CD8-positive, alpha-beta memory T cell (primary cell): Measurements from ENCODE around the gene PDGFB. TPM values are rescaled to one million over a fixed set of nuclear protein-coding genes. Genes with fewer than 3 reads are reported as not detected.

Source experiments
- CTCF ChIA-PET: fragments of 350-600 bp; sonication (Branson Sonifier 250); formaldehyde crosslinking; loops from one replicate; lab custom pipeline; 2021; ENCODE audit warnings: antibody characterized with exemption; lab: Charles Lee
- POLR2A ChIA-PET: fragments of 350-600 bp; sonication (Branson Sonifier 250); formaldehyde crosslinking; loops from one replicate; lab custom pipeline; 2021; ENCODE audit warnings: antibody characterized with exemption; lab: Charles Lee
- DNase-seq, 5 donors: peaks; one replicate each; pipeline versions ENCODE4 v3.0.0 to v3.0.0-alpha.2; 2020 to 2022; ENCODE audit warnings: mixed read lengths in 1 of 5
- H3K27ac ChIP-seq: one replicate; pipeline ENCODE4 v1.7.0; 2013; ENCODE audit warnings: low read depth, mild to moderate bottlenecking, low read length, moderate library complexity
- H3K27me3 ChIP-seq: 2 replicates; pipeline ENCODE4 v1.7.0; 2013; ENCODE audit warnings: low read length, mild to moderate bottlenecking; ENCODE audit not compliant: insufficient read depth, poor library complexity, severe bottlenecking
- H3K36me3 ChIP-seq: 2 replicates; pipeline ENCODE4 v1.7.0; 2013; ENCODE audit warnings: mild to moderate bottlenecking, low read length, moderate library complexity; ENCODE audit not compliant: insufficient read depth
- H3K4me1 ChIP-seq: 2 replicates; pipeline ENCODE4 v1.7.0; 2013; ENCODE audit warnings: mild to moderate bottlenecking, low read length, moderate library complexity; ENCODE audit not compliant: insufficient read depth
- H3K4me3 ChIP-seq: 2 replicates; pipeline ENCODE4 v1.7.0; 2013; ENCODE audit warnings: mild to moderate bottlenecking, low read length
- H3K9me3 ChIP-seq: 2 replicates; pipeline ENCODE4 v1.7.0; 2013; ENCODE audit warnings: mild to moderate bottlenecking, low read length
- H3K27ac Mint-ChIP-seq, 8 donors: one replicate each; pipeline ENCODE4 v1.8.0; 2020 to 2021; ENCODE audit warnings: mixed read lengths in 8 of 8, mild to moderate bottlenecking in 6 of 8, inconsistent platforms in 3 of 8, moderate library complexity in 3 of 8
- H3K27me3 Mint-ChIP-seq, 2 donors: one replicate each; pipeline ENCODE4 v1.8.0; 2020 to 2021; ENCODE audit warnings: mixed read lengths in 2 of 2, mild to moderate bottlenecking in 1 of 2, moderate library complexity in 1 of 2
- H3K36me3 Mint-ChIP-seq, 3 donors: one replicate each; pipeline ENCODE4 v1.8.0; 2020 to 2021; ENCODE audit warnings: mixed read lengths in 3 of 3, inconsistent platforms in 1 of 3, mild to moderate bottlenecking in 1 of 3
- H3K4me1 Mint-ChIP-seq, 3 donors: one replicate each; pipeline ENCODE4 v1.8.0; 2020 to 2021; ENCODE audit warnings: mixed read lengths in 3 of 3, inconsistent platforms in 1 of 3, mild to moderate bottlenecking in 1 of 3
- H3K4me3 Mint-ChIP-seq, 7 donors: one replicate each; pipeline ENCODE4 v1.8.0; 2020 to 2021; ENCODE audit warnings: mixed read lengths in 7 of 7, mild to moderate bottlenecking in 6 of 7, moderate library complexity in 4 of 7, inconsistent platforms in 2 of 7
- H3K9me3 Mint-ChIP-seq, 5 donors: one replicate each; pipeline ENCODE4 v1.8.0; 2020 to 2022; ENCODE audit warnings: mixed read lengths in 5 of 5, mild to moderate bottlenecking in 3 of 5, moderate library complexity in 2 of 5, inconsistent platforms in 1 of 5
- polyA plus RNA-seq: library from polyadenylated mRNA; unstranded; fragments of 300-500 nt; fragmentation: Illumina TruSeq; gene quantifications from one replicate; pipeline ENCODE4 v1.2.3, GENCODE V29; 2021
- total RNA-seq, 2 experiments: library from RNA; stranded (reverse); gene quantifications; one replicate each; pipeline ENCODE4 v1.2.3, GENCODE V29; 2021

PDGFB gene
- total and polyA plus RNA-seq, 3 experiments from 2014 or later = 2.3 to 18.2 (median 3.0) TPM

DNA sequence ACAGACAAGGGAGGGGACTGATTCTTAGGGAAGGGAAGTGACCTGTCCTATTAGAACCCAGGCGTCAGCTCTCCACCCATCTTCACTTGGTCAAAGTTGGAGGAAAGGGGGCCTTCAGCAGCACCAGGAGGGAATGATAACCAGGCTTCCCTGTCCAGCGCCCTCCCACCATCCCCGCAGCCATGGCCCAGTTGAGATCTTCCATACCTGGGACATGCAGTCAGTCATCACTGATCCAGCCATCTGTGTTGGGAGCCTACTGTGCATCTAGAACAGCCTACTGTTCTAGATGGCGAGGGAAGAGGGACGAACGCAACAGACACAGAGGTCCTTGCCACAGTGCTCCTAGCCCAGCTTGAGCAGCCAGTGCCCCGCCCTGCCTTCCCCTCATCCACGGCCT lies 40.6 kb downstream of the PDGFB start:
- ChIA-PET CTCF (interaction anchor here (5.1 kb wide), 1 partner anchor 34 kb away, joined by 29 read pairs; no protein-coding TSS in a partner anchor), POLR2A (no interaction called here)
- Mint-ChIP-seq H3K4me3 (no peak overlapping the region), H3K27me3 (peaks cover 0 to 7% of the 10 kb centered on the region in 2 donors), H3K36me3 (no peaks in the 10 kb centered on the region), H3K4me1 (peaks cover 36 to 50% (median 41%) of the 10 kb centered on the region in 3 donors), H3K27ac (peak overlapping the region in 4 of 8 donors; percentile 26 to 83 (median 46)), H3K9me3 (no peaks in the 10 kb centered on the region)
- no peaks in the 10 kb centered on the region for H3K36me3 ChIP-seq
- H3K27me3 ChIP-seq = no peaks in the 10 kb centered on the region
- DNase-seq = no peak
- H3K9me3 ChIP-seq = no peaks in the 10 kb centered on the region
- no peak overlapping the region for H3K27ac ChIP-seq
- H3K4me3 ChIP-seq = no peak overlapping the region
- H3K4me1 ChIP-seq = no peaks in the 10 kb centered on the region

DNA sequence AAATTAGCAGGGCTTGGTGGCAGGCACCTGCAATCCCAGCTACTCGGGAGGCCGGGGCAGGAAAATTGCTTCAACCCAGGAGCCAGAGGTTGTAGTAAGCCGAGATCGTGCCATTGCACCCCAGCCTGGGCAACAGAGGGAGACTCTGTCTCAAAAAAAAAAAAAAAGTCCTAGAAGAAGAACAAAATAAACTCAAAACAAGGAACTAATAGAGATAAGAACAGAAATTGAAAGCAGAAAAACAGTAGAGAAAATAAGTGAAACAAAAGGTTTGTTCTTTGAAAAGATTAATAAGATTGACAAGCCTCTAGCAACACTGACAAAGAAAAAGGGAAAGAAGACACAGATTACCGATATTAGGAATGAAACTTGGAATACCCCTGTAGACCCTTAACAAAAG lies 47.2 kb downstream of the PDGFB start:
- H3K27me3 Mint-ChIP-seq = peaks cover 0 to 2% of the 10 kb centered on the region in 2 donors
- peak overlapping the region in 1 of 8 donors; percentile 35 for H3K27ac Mint-ChIP-seq
- H3K9me3 Mint-ChIP-seq = peaks cover 0 to 14% (median 4%) of the 10 kb centered on the region in 5 donors
- no peak for DNase-seq
- ChIA-PET CTCF (no interaction called here), POLR2A (no interaction called here)
- H3K4me1 Mint-ChIP-seq = peaks cover 0 to 5% (median 4%) of the 10 kb centered on the region in 3 donors
- H3K27me3 ChIP-seq = no peaks in the 10 kb centered on the region
- H3K9me3 ChIP-seq = no peaks in the 10 kb centered on the region
- peaks cover 0 to 12% (median 0%) of the 10 kb centered on the region in 3 donors for H3K36me3 Mint-ChIP-seq
- H3K4me3 ChIP-seq = no peak overlapping the region
- H3K4me1 ChIP-seq = no peaks in the 10 kb centered on the region
- H3K27ac ChIP-seq = no peak overlapping the region
- H3K4me3 Mint-ChIP-seq = no peak overlapping the region
- H3K36me3 ChIP-seq = no peaks in the 10 kb centered on the region

DNA sequence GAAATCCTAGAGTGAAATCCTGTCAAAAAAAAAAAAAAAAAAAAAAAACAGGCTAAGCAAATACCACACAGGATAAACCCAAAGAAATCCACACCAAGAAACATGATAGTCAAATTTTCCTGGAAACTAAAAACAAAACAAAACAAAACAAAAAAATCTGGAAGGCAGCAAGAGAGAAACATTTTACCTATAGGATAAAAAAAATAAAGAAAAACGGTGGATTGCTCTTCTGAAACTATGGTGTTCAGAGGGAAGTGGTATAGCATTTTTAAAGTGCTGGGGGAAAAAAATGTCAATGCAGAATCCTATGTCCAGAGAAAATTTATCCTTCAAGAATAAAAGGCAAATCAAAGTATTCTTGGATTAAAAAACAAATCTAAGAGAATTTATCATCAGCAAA lies 50.7 kb downstream of the PDGFB start:
- no peak for DNase-seq
- Mint-ChIP-seq H3K27me3 (peaks cover 0 to 5% of the 10 kb centered on the region in 2 donors), H3K36me3 (peaks cover 0 to 12% (median 0%) of the 10 kb centered on the region in 3 donors), H3K9me3 (peaks cover 0 to 14% (median 4%) of the 10 kb centered on the region in 5 donors), H3K4me3 (no peak overlapping the region), H3K4me1 (peaks cover 0 to 5% (median 4%) of the 10 kb centered on the region in 3 donors), H3K27ac (no peak overlapping the region)
- ChIA-PET POLR2A (interaction anchor here (0.6 kb wide), 1 partner anchor 325 kb away, joined by 3 read pairs; no protein-coding TSS in a partner anchor), CTCF (interaction anchor here (3.1 kb wide), 1 partner anchor 23 kb away, joined by 10 read pairs; no protein-coding TSS in a partner anchor)
- Histone ChIP-seq H3K4me3 (no peak overlapping the region), H3K36me3 (no peaks in the 10 kb centered on the region), H3K4me1 (no peaks in the 10 kb centered on the region), H3K9me3 (no peaks in the 10 kb centered on the region), H3K27me3 (no peaks in the 10 kb centered on the region), H3K27ac (no peak overlapping the region)

- peaks cover 3 to 5% (median 3%) of the 10 kb centered on the region in 3 donors for H3K4me1 Mint-ChIP-seq
- H3K9me3 Mint-ChIP-seq = peaks cover 0 to 5% (median 0%) of the 10 kb centered on the region in 5 donors
- Histone ChIP-seq H3K4me1 (no peaks in the 10 kb centered on the region), H3K4me3 (no peak overlapping the region), H3K9me3 (no peaks in the 10 kb centered on the region), H3K36me3 (no peaks in the 10 kb centered on the region), H3K27ac (no peak overlapping the region), H3K27me3 (no peaks in the 10 kb centered on the region)
- peaks cover 0 to 4% (median 0%) of the 10 kb centered on the region in 3 donors for H3K36me3 Mint-ChIP-seq
- H3K27ac Mint-ChIP-seq = peak overlapping the region in 1 of 8 donors; percentile 50
- no peak for DNase-seq
- POLR2A ChIA-PET = no interaction called here
- H3K4me3 Mint-ChIP-seq = no peak overlapping the region
- H3K27me3 Mint-ChIP-seq = peaks cover 0 to 4% of the 10 kb centered on the region in 2 donors
- CTCF ChIA-PET = no interaction called here
These were observed 56.0 kb downstream of the PDGFB start for GRCh38 chr22:39188809-39189208.

DNA sequence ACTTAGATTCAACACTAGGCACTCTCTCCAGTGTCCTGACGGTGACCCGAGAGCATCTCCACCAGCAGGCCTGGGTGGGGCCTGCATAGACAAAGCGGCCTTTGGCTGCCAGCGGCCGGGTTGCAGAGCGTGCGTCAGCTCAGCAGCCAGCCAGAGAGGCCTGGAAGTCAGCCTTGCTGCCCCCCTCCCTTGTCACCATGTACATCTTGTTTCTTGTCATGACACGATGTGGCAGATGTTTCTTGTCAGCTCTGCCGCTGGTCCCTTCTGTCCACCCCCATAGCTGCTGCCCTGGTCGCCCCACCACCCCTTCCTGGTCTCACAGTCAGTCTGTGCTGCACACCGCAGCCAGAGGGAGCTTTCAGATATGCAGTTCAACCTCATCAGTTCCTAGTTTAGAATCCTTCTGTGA lies 59.2 kb downstream of the PDGFB start:
- ChIA-PET POLR2A (no interaction called here), CTCF (interaction anchor here (1.0 kb wide), 1 partner anchor 14 kb away, joined by 3 read pairs; no protein-coding TSS in a partner anchor)
- H3K9me3 ChIP-seq = no peaks in the 10 kb centered on the region
- Mint-ChIP-seq H3K9me3 (no peaks in the 10 kb centered on the region), H3K27ac (peak overlapping the region in 1 of 8 donors; percentile 59), H3K27me3 (peaks cover 0 to 4% of the 10 kb centered on the region in 2 donors), H3K4me3 (no peak overlapping the region), H3K4me1 (peaks cover 3 to 5% (median 5%) of the 10 kb centered on the region in 3 donors), H3K36me3 (peaks cover 0 to 6% (median 1%) of the 10 kb centered on the region in 3 donors)
- DNase-seq = no peak
- H3K27me3 ChIP-seq = no peaks in the 10 kb centered on the region
- no peak overlapping the region for H3K4me3 ChIP-seq
- H3K4me1 ChIP-seq = no peaks in the 10 kb centered on the region
- no peak overlapping the region for H3K27ac ChIP-seq
- no peaks in the 10 kb centered on the region for H3K36me3 ChIP-seq

DNA sequence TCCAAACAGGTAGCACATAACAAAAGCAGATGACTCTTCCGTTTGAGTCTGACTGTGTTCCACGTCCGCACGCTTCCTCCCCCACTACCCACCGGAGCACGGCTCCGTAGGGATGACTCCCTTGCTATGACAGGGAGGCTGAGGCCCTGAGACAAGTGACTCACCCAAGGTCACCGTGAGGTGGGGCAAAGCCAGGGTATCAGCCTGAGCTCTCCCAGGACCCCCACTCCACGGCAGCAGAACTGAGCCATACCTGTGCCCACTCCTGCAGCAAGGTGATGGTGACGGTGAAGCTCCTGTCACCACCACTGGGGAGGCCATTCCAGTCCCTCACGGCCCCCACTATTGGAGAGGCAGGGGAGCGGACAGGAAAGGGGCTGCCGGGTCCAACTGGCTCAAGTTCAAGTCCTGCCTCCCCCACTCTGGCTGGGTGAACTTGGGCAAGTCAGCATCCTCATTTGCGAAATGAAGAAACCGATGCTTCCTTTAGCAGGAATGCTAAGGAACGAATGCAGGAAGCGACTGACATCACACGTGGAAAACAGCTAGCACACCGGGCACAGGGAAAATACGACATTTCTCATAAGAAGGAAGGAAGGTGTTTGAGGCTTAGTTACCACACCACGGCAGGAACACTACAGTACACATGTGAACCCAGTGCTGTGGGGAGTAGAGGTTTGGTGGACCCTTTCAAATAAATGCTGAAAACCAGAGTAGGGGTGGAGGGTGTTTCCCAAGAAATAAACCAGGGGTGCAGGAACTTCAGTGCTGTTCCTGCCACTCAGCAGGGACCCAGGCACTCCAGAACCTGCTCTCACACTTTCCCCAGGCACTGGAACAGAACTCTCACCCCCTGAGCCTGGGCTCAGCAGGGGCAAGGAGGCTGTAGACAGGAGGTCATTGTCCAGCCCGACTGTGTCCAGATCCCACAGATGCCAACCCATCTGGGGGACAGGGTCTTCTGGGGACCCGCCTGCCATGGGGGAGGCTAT lies 59.9 kb downstream of the PDGFB start:
- CTCF ChIA-PET = interaction anchor here (1.0 to 1.6 kb wide), 2 partner anchors 13 to 122 kb away, joined by 3 to 4 read pairs; no protein-coding TSS in a partner anchor
- H3K27ac Mint-ChIP-seq = peak overlapping the region in 1 of 8 donors; percentile 91
- DNase-seq = no peak
- H3K4me3 Mint-ChIP-seq = no peak overlapping the region
- peaks cover 0 to 6% (median 1%) of the 10 kb centered on the region in 3 donors for H3K36me3 Mint-ChIP-seq
- Histone ChIP-seq H3K27ac (no peak overlapping the region), H3K36me3 (no peaks in the 10 kb centered on the region), H3K27me3 (no peaks in the 10 kb centered on the region), H3K4me1 (no peaks in the 10 kb centered on the region), H3K9me3 (no peaks in the 10 kb centered on the region), H3K4me3 (no peak overlapping the region)
- H3K9me3 Mint-ChIP-seq = no peaks in the 10 kb centered on the region
- peaks cover 3 to 5% (median 5%) of the 10 kb centered on the region in 3 donors for H3K4me1 Mint-ChIP-seq
- POLR2A ChIA-PET = no interaction called here
- peaks cover 0 to 4% of the 10 kb centered on the region in 2 donors for H3K27me3 Mint-ChIP-seq

GRCh38 chr22:39183991-39184585 lies 60.7 kb downstream of the PDGFB start:
- Histone ChIP-seq H3K27me3 (no peaks in the 10 kb centered on the region), H3K27ac (no peak overlapping the region), H3K9me3 (no peaks in the 10 kb centered on the region), H3K4me3 (no peak overlapping the region), H3K4me1 (no peaks in the 10 kb centered on the region), H3K36me3 (no peaks in the 10 kb centered on the region)
- Mint-ChIP-seq H3K4me1 (peaks cover 8 to 11% (median 9%) of the 10 kb centered on the region in 3 donors), H3K9me3 (no peaks in the 10 kb centered on the region), H3K4me3 (no peak overlapping the region), H3K27ac (no peak overlapping the region), H3K36me3 (peaks cover 0 to 6% (median 1%) of the 10 kb centered on the region in 3 donors), H3K27me3 (peaks cover 0 to 1% of the 10 kb centered on the region in 2 donors)
- DNase-seq = no peak
- POLR2A ChIA-PET = interaction anchor here (0.5 kb wide), 1 partner anchor 22 kb away, joined by 4 read pairs; no protein-coding TSS in a partner anchor
- CTCF ChIA-PET = interaction anchor here (1.6 to 3.7 kb wide), 2 partner anchors 13 to 123 kb away, joined by 4 to 16 read pairs; no protein-coding TSS in a partner anchor
